GM12873 (cell line): ENCODE results near the gene UGT2A2.

Experiments used
- CTCF ChIP-seq: IDR thresholded peaks from 2 replicates; pipeline ENCODE4 v1.5.1; 2012; ENCODE audit warnings: low read depth, mild to moderate bottlenecking, moderate library complexity, low read length, control low read depth; ENCODE audit not compliant: insufficient read depth; ENCODE audit errors: missing control alignments

UGT2A2 gene

DNA sequence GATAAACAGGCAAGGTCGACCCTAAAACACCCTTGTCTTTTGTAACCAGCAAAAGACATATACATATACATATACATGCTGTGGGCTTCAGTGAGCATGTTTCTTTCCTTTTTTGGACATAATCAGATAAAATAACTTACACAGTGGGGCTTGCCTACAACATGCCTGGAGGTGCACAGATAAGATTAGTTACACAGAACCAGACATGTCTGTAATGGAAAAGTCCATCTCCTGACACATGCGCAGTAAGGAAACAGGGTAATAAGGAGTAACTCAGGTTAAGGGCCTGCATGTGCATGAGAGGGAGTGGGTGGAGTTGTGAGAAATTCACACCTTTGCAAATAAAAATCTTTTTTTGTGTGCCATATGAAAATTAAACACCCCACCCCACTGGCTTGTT, 10.2 kb upstream of the UGT2A2 start:
- no peak for TF ChIP-seq CTCF

- no peak for TF ChIP-seq CTCF
Measured at GRCh38 chr4:69649207-69649606, 9.8 kb upstream of the UGT2A2 start.

DNA sequence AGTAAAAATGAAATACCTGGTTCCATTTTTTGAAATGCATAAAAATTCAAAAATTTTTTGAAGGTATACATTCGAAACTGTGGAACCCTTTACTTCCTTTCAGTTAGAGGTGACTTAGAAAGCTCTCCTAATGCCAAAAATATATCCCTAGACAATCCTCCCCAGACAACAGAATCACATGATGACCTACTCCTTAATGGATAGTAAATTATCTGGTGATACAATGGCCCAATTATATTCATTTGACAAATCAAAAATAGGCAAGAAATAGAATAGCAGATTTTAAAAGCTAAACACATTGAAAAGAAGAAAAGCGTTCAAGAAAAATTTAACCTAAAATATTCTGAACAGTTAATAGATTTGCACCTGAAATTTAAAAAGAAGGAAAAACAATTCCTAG, 3.5 kb upstream of the UGT2A2 start:
- no peak for TF ChIP-seq CTCF

DNA sequence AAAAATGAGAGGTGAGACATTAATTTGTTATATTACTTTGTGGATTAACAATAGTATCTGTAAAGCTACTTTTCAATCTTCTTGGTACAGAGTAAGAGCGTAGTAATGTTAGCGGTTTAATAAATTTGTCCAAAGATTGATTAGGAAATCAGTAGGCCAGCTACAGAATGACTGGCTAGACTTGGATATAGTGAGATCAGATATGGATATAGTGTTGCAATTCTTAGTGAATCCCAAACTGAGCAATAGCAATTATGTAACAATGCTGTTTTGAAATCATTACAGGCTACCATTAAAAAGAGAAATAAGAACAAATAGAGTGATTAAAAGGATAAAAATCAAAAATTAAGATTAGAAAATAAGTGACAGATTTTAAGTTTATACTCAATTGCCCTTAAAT, 847 bp upstream of the UGT2A2 start:
- TF ChIP-seq CTCF, result no peak

GRCh38 chr4:69617083-69617694, 22.3 kb downstream of the UGT2A2 start:
- TF ChIP-seq CTCF, result peak; percentile 44

- no peak for TF ChIP-seq CTCF
Measured at GRCh38 chr4:69610484-69610883, 29.0 kb downstream of the UGT2A2 start.

DNA sequence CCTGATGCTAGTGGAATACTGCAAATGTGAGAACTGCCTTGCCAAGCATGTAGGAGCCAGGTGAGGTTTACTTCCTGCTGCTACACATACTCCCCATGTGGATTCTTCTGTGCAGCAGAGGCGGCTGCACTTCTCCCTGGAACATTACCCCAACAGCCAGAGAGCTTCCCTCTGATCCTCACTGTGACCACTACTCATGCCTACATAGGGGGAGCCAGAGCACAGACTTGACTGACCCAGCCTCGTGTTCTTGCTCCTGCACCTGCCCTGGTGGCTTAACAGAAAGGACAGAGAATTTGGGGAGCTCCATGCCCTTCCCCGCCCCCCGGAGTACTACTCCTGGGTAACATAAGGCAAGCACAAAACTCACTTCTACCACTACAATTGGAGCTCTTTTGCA, 38.4 kb downstream of the UGT2A2 start:
- TF ChIP-seq CTCF, result no peak
